Right lobe of liver (tissue), 6 donors: ENCODE measurements around the gene PARD6G. TPM values are rescaled to one million over a fixed set of nuclear protein-coding genes. Genes with fewer than 3 reads are reported as not detected.
"Not testable (repeated sequence)": the region's sequence is repeated elsewhere in the genome, so short reads cannot be mapped to it uniquely, and the experiment has no call there.

ENCODE experiments used
- ATAC-seq, 4 donors: fragments of 200-7000 bp; cut with Tn5 transposase; one replicate each; pipeline ENCODE4 v1.9.1; 2020; ENCODE audit warnings: mild to moderate bottlenecking in 4 of 4, moderate library complexity in 4 of 4
- DNase-seq, 3 donors: peaks; one replicate each; pipeline ENCODE4 v3.0.0-alpha.2; 2020
- H3K27ac ChIP-seq, 3 donors: fragments of 200-600 bp; one replicate each; pipeline ENCODE4 v1.8.0; 2022
- H3K27me3 ChIP-seq, 2 donors: fragments of 200-600 bp; one replicate each; pipeline ENCODE4 v1.8.0; 2022
- H3K36me3 ChIP-seq, 4 donors: fragments of 200-600 bp; sonication (generic) in 1 of 4; one replicate each; pipeline versions ENCODE4 v1.5.1 to v1.8.0; 2017 to 2022; ENCODE audit warnings: control low read depth in 1 of 4
- H3K4me1 ChIP-seq, 4 donors: fragments of 200-600 bp; sonication (generic) in 1 of 4; one replicate each; pipeline versions ENCODE4 v1.5.1 to v1.8.0; 2017 to 2022; ENCODE audit warnings: control low read depth in 1 of 4
- H3K4me3 ChIP-seq, 3 donors: fragments of 200-600 bp; one replicate each; pipeline ENCODE4 v1.8.0; 2022
- H3K9me3 ChIP-seq, 4 donors: fragments of 200-600 bp; sonication (generic) in 1 of 4; one replicate each; pipeline versions ENCODE4 v1.5.1 to v1.8.0; 2017 to 2022; ENCODE audit warnings: control low read depth in 1 of 4
- POLR2A ChIP-seq: fragments of 450-650 bp; IDR thresholded peaks from one replicate; pipeline ENCODE4 v1.6.1; 2017; ENCODE audit warnings: antibody characterized with exemption, mild to moderate bottlenecking
- WGBS: methylation state at CpG from one replicate; pipeline ENCODE4 v1.1.6; 2018; ENCODE audit warnings: low coverage, low lambda C conversion rate; ENCODE audit not compliant: insufficient coverage; ENCODE audit errors: missing lambda C conversion rate; 5-methylcytosine and 5-hydroxymethylcytosine counted together
- intact Hi-C, 2 donors: fragments of 100-400 bp; cut with DNase I; formaldehyde crosslinking; loops; one replicate each; pipeline versions ENCODE4 v1.11.2 to v1.14.1; 2022
- total RNA-seq, 6 experiments: library from RNA; depleted of rRNA in 2 of 6; stranded (reverse); fragments of >200 nt in 2 of 6; fragmentation: NEBNext Ultra II Directional in 3 of 6; extraction: Animal tissue kit (Norgen Biotek cat#: 25700) in 3 of 6; gene quantifications; one replicate each; pipeline versions ENCODE4 v1.1.0 to v1.2.4, GENCODE V29; 2016 to 2023
- TF ChIP-seq, protein P1 (sequence below), 4 donors: fragments of 200-600 bp in 3 of 4; fragments of 450-650 bp in 1 of 4; IDR thresholded peaks; one replicate each; pipeline versions ENCODE4 v1.5.1 to v1.8.0; 2016 to 2022; ENCODE audit warnings: antibody characterized with exemption in 4 of 4, mild to moderate bottlenecking in 2 of 4
- donor health status: DM: no; HTN: yes; CAD: no.
- donor health status: DM: no; HTN: no; CAD: no.
- donor health status: DM: no; HTN: no; CAD: no.
- donor health status: DM: no; HTN: yes; CAD: no.
- donor health status: DM: no; HTN: yes; CAD: no.

The PARD6G gene
- total RNA-seq, 6 experiments from 2014 or later, result 1.1 to 5.5 (median 2.1) TPM

- WGBS, result 59% methylated on average over 8 of the region's 12 CpGs
- H3K27ac ChIP-seq, H3K4me1 ChIP-seq, intact Hi-C loops, H3K27me3 ChIP-seq, H3K36me3 ChIP-seq, H3K9me3 ChIP-seq, H3K4me3 ChIP-seq: not testable (repeated sequence)
- DNase-seq (peak; percentile 70 to 79 (median 75)), ATAC-seq (peak; percentile 59 to 71 (median 68))
- TF ChIP-seq, protein P1, sequence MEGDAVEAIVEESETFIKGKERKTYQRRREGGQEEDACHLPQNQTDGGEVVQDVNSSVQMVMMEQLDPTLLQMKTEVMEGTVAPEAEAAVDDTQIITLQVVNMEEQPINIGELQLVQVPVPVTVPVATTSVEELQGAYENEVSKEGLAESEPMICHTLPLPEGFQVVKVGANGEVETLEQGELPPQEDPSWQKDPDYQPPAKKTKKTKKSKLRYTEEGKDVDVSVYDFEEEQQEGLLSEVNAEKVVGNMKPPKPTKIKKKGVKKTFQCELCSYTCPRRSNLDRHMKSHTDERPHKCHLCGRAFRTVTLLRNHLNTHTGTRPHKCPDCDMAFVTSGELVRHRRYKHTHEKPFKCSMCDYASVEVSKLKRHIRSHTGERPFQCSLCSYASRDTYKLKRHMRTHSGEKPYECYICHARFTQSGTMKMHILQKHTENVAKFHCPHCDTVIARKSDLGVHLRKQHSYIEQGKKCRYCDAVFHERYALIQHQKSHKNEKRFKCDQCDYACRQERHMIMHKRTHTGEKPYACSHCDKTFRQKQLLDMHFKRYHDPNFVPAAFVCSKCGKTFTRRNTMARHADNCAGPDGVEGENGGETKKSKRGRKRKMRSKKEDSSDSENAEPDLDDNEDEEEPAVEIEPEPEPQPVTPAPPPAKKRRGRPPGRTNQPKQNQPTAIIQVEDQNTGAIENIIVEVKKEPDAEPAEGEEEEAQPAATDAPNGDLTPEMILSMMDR (IDR thresholded peaks at IDR 0.05), result peak; percentile 81 to 90 (median 86)
These were observed 10.5 kb upstream of the PARD6G start for GRCh38 chr18:80257579-80258543.

- TF ChIP-seq, protein P1 (IDR thresholded peaks at IDR 0.05), result no peak
- TF ChIP-seq POLR2A, result no peak
- 70% methylated on average over 6 of the region's 6 CpGs for WGBS
- no peaks in the 10 kb centered on the region for H3K27me3 ChIP-seq
- H3K36me3 ChIP-seq, result no peaks in the 10 kb centered on the region
- no peaks in the 10 kb centered on the region for H3K4me1 ChIP-seq
- ATAC-seq, result no peak
- H3K4me3 ChIP-seq, result no peak overlapping the region
- no peak overlapping the region for H3K27ac ChIP-seq
- intact Hi-C loops, result no loop called here
- no peak for DNase-seq
- H3K9me3 ChIP-seq, result no peaks in the 10 kb centered on the region
These were observed 7.7 kb upstream of the PARD6G start for GRCh38 chr18:80254971-80255500.

GRCh38 chr18:80253871-80254492 is 6.7 kb upstream of the PARD6G start:
- no peaks in the 10 kb centered on the region for H3K27me3 ChIP-seq
- H3K36me3 ChIP-seq, result no peaks in the 10 kb centered on the region
- peak in 3 of 4 donors; percentile 31 to 72 (median 61) for ATAC-seq
- H3K9me3 ChIP-seq, result no peaks in the 10 kb centered on the region
- DNase-seq, result no peak
- WGBS, result 70% methylated on average over 6 of the region's 8 CpGs
- no peak overlapping the region for H3K4me3 ChIP-seq
- intact Hi-C loops, result no loop called here
- no peak overlapping the region for H3K27ac ChIP-seq
- TF ChIP-seq, protein P1 (IDR thresholded peaks at IDR 0.05), result no peak
- no peak for TF ChIP-seq POLR2A
- no peaks in the 10 kb centered on the region for H3K4me1 ChIP-seq

- Histone ChIP-seq H3K4me3 (no peak overlapping the region), H3K36me3 (no peaks in the 10 kb centered on the region), H3K27ac (no peak overlapping the region), H3K4me1 (no peaks in the 10 kb centered on the region), H3K27me3 (no peaks in the 10 kb centered on the region), H3K9me3 (no peaks in the 10 kb centered on the region)
- 83% methylated on average over 4 of the region's 8 CpGs for WGBS
- ATAC-seq, result no peak
- no peak for DNase-seq
- intact Hi-C loops, result no loop called here
- no peak for TF ChIP-seq POLR2A
- TF ChIP-seq, protein P1 (IDR thresholded peaks at IDR 0.05), result no peak
These were observed 5.9 kb upstream of the PARD6G start for GRCh38 chr18:80253236-80253635.
